H1 (cell line): ENCODE measurements around the gene ATP11A. TPM values are rescaled to one million over a fixed set of nuclear protein-coding genes. Genes with fewer than 3 reads are reported as not detected.

Experiments
- NANOG ChIP-seq: IDR thresholded peaks from 2 replicates; pipeline ENCODE4 v1.6.1; 2011; ENCODE audit warnings: low read length, low read depth, mild to moderate bottlenecking, inconsistent platforms; ENCODE audit not compliant: insufficient read depth, poor library complexity, severe bottlenecking
- polyA plus RNA-seq, 7 experiments: library from polyadenylated mRNA; depleted of rRNA in 3 of 7; stranded (reverse) in 5 of 7; unstranded in 2 of 7; fragments of >200 nt in 5 of 7; fragments of 200-250 nt in 2 of 7; gene quantifications; 1 replicate in 5 of 7; 2 replicates in 1 of 7; 4 replicates in 1 of 7; pipeline versions ENCODE4 v1.2.1 to v1.2.3, GENCODE V29; 2011 to 2013; ENCODE audit warnings: missing spikeins in 2 of 7, mixed read lengths in 2 of 7
- total RNA-seq: library from RNA; stranded (reverse); fragmentation: NEBNext Ultra II Directional; extraction: Animal tissue kit (Norgen Biotek cat#: 25700); gene quantifications from 2 replicates; pipeline ENCODE4 v1.2.1, GENCODE V29; 2021

The ATP11A gene
- total and polyA plus RNA-seq, 2 of the 8 experiments (the other 6 are each of a cell fraction or from before 2014, with no cell fraction given) = 28.8 to 72.9 TPM

GRCh38 chr13:112815871-112816270 is 126.0 kb downstream of the ATP11A start (continued):
- no peak for TF ChIP-seq NANOG
- TF ChIP-seq, all 59 proteins: peak for 0
